Measurements from ENCODE around the gene ARMCX2.

The ARMCX2 gene

DNA sequence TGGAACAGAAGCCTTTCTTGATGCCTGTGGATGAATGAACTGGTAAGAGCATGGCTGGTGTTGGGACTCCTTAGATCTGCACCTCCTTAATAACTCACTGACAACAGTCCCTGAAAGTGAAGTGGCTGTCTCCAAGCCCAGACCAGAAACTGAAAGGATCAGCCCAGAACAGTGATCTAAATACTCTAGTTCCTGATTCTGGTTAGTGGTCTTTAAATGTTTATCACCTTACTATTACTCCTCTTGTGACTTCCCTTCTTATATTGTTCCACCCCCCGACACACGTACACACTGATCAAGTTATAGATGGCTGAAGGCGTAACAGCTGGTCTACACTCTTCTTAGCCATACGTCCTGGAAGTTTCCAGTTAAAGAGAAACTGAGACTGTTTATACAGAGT, 33.8 kb upstream of the ARMCX2 start:
- H3K27ac ChIP-seq (ENCODE audit: low read depth, low read length): no peak overlapping the region

DNA sequence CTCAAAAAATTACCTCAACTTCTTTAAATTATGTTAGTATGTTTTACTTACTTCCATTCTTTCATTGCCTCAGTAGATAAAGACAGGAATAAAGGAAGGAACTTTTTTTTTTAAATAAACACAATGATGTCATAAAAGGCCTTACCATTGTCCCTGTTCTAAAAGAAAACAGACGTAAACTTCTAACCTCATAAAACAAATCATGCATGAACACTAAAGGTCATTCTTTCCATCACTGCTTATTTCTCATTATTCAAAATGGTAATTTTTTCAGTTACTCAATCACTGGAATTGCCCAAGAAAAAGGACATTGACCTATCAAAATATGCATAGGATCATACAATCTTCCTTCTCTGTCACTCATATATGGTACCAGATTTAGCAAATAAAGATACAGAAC, 32.2 kb upstream of the ARMCX2 start:
- Histone ChIP-seq H3K27me3 (ENCODE audit: low read length) (no peaks in the 10 kb centered on the region), H3K4me3 (ENCODE audit: insufficient read depth, low read length, poor library complexity, severe bottlenecking) (no peak overlapping the region), H3K4me2 (ENCODE audit: low read depth, low read length, poor library complexity, severe bottlenecking) (no peak overlapping the region), H3K36me3 (ENCODE audit: low read length) (no peaks in the 10 kb centered on the region), H3K79me2 (ENCODE audit: insufficient read depth, low read length) (no peaks in the 10 kb centered on the region), H4K20me1 (ENCODE audit: low read depth, low read length) (no peaks in the 10 kb centered on the region), H3F3A (ENCODE audit: insufficient read depth) (no peaks in the 10 kb centered on the region), H3K9me2 (replicated peaks; ENCODE audit: insufficient read depth, low read length) (no peaks in the 10 kb centered on the region), H3K9ac (ENCODE audit: low read length) (no peak overlapping the region), H2AFZ (ENCODE audit: low read depth, low read length, severe bottlenecking) (no peak overlapping the region), H3K9me3 (ENCODE audit: insufficient read depth, low read length) (no peaks in the 10 kb centered on the region), H3K27ac (ENCODE audit: low read depth, low read length) (no peak overlapping the region)
- no peak for TF ChIP-seq EZH2phosphoT487 (conservative IDR thresholded peaks at IDR 0.05; ENCODE audit: low read length)
- TF ChIP-seq, protein P1, sequence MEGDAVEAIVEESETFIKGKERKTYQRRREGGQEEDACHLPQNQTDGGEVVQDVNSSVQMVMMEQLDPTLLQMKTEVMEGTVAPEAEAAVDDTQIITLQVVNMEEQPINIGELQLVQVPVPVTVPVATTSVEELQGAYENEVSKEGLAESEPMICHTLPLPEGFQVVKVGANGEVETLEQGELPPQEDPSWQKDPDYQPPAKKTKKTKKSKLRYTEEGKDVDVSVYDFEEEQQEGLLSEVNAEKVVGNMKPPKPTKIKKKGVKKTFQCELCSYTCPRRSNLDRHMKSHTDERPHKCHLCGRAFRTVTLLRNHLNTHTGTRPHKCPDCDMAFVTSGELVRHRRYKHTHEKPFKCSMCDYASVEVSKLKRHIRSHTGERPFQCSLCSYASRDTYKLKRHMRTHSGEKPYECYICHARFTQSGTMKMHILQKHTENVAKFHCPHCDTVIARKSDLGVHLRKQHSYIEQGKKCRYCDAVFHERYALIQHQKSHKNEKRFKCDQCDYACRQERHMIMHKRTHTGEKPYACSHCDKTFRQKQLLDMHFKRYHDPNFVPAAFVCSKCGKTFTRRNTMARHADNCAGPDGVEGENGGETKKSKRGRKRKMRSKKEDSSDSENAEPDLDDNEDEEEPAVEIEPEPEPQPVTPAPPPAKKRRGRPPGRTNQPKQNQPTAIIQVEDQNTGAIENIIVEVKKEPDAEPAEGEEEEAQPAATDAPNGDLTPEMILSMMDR (IDR thresholded peaks at IDR 0.05; ENCODE audit: insufficient read depth, low read length, poor library complexity, severe bottlenecking): no peak

More for the DNA sequence above, 33.8 kb upstream of the ARMCX2 start:
- TF ChIP-seq EZH2phosphoT487 (conservative IDR thresholded peaks at IDR 0.05; ENCODE audit: low read length): no peak
- TF ChIP-seq, protein P1 (IDR thresholded peaks at IDR 0.05; ENCODE audit: insufficient read depth, low read length, poor library complexity, severe bottlenecking): no peak
- Histone ChIP-seq H3K9me3 (ENCODE audit: insufficient read depth, low read length) (no peaks in the 10 kb centered on the region), H4K20me1 (ENCODE audit: low read depth, low read length) (no peaks in the 10 kb centered on the region), H3K4me3 (ENCODE audit: insufficient read depth, low read length, poor library complexity, severe bottlenecking) (no peak overlapping the region), H3K79me2 (ENCODE audit: insufficient read depth, low read length) (no peaks in the 10 kb centered on the region), H3K4me2 (ENCODE audit: low read depth, low read length, poor library complexity, severe bottlenecking) (no peak overlapping the region), H3K9me2 (replicated peaks; ENCODE audit: insufficient read depth, low read length) (no peaks in the 10 kb centered on the region), H3K27me3 (ENCODE audit: low read length) (no peaks in the 10 kb centered on the region), H2AFZ (ENCODE audit: low read depth, low read length, severe bottlenecking) (no peak overlapping the region), H3F3A (ENCODE audit: insufficient read depth) (no peaks in the 10 kb centered on the region), H3K36me3 (ENCODE audit: low read length) (no peaks in the 10 kb centered on the region), H3K9ac (ENCODE audit: low read length) (no peak overlapping the region)

DNA sequence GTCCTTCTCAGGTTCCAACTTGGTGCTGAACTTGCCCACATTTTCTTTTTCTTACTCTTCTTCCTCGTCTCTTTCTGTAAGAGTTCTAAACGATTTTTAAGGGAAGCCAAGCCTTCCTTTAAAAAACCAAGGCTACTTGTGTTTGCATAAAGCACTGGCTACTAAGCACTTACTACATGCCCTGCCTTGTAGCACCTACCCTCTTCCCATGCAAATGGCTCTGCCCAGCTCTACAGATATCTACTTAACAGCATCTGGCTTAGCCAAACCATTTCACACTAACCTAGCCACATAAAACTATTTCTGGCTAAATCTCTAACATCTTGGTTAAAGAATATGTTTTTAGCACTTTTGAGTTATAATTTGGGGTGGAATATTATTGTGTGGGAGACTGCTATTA, 26.9 kb upstream of the ARMCX2 start:
- Histone ChIP-seq H3K4me3 (ENCODE audit: insufficient read depth, low read length, poor library complexity, severe bottlenecking) (no peak overlapping the region), H3K4me2 (ENCODE audit: low read depth, low read length, poor library complexity, severe bottlenecking) (no peak overlapping the region), H3K9me2 (replicated peaks; ENCODE audit: insufficient read depth, low read length) (no peaks in the 10 kb centered on the region), H3K9ac (ENCODE audit: low read length) (no peak overlapping the region), H3K36me3 (ENCODE audit: low read length) (no peaks in the 10 kb centered on the region), H3K9me3 (ENCODE audit: insufficient read depth, low read length) (no peaks in the 10 kb centered on the region), H4K20me1 (ENCODE audit: low read depth, low read length) (no peaks in the 10 kb centered on the region), H2AFZ (ENCODE audit: low read depth, low read length, severe bottlenecking) (no peak overlapping the region), H3K27ac (ENCODE audit: low read depth, low read length) (no peak overlapping the region), H3K27me3 (ENCODE audit: low read length) (no peaks in the 10 kb centered on the region), H3F3A (ENCODE audit: insufficient read depth) (no peaks in the 10 kb centered on the region), H3K79me2 (ENCODE audit: insufficient read depth, low read length) (no peaks in the 10 kb centered on the region)
- TF ChIP-seq EZH2phosphoT487 (conservative IDR thresholded peaks at IDR 0.05; ENCODE audit: low read length): no peak
- TF ChIP-seq, protein P1 (IDR thresholded peaks at IDR 0.05; ENCODE audit: insufficient read depth, low read length, poor library complexity, severe bottlenecking): no peak

All from SU-DHL-6 (cell line).